ENCODE results near the gene SEL1L3. TPM values are rescaled to one million over a fixed set of nuclear protein-coding genes. Genes with fewer than 3 reads are reported as not detected.

SEL1L3 gene
- total RNA-seq, 1 experiment from 2014 or later, result 15.7 TPM

- Mint-ChIP-seq H3K4me3 (ENCODE audit: unreplicated experiment) (no peak overlapping the region), H3K27me3 (ENCODE audit: insufficient read depth, unreplicated experiment) (no peaks in the 10 kb centered on the region), H3K4me1 (ENCODE audit: low read depth, unreplicated experiment) (peaks cover 10% of the 10 kb centered on the region), H3K27ac (ENCODE audit: unreplicated experiment) (no peak overlapping the region), H3K36me3 (ENCODE audit: insufficient read depth, unreplicated experiment) (no peaks in the 10 kb centered on the region), H3K9me3 (ENCODE audit: unreplicated experiment) (no peaks in the 10 kb centered on the region)
- no TSS peak for BruUV-seq (replicated peaks)
- CTCF ChIA-PET, result no interaction called here
- no peaks in the 10 kb centered on the region for H3K9me3 ChIP-seq
- no peak overlapping the region for H3K4me3 ChIP-seq (ENCODE audit: low read depth, low read length)
- intact Hi-C loops (cut with micrococcal nuclease; ENCODE audit: unreplicated experiment), result no loop called here
- H3K27me3 ChIP-seq (replicated peaks; ENCODE audit: control insufficient read depth, insufficient read depth, low read length), result no peaks in the 10 kb centered on the region
- TF ChIP-seq CTCF (IDR thresholded peaks at IDR 0.05; ENCODE audit: insufficient read depth in 1 of 2, low read depth in 1 of 2, low read length in 1 of 2, severe bottlenecking in 1 of 2, unreplicated experiment in 1 of 2), result no peak
- POLR2A ChIA-PET, result no interaction called here
- DNase-seq, result no peak
- peaks cover 14% of the 10 kb centered on the region for H3K4me1 ChIP-seq
- no peaks in the 10 kb centered on the region for H3K36me3 ChIP-seq (ENCODE audit: control insufficient read depth, insufficient read depth, low read length)
These were observed 44.4 kb downstream of the SEL1L3 start for GRCh38 chr4:25818371-25818871.

GRCh38 chr4:25817059-25817681, 45.6 kb downstream of the SEL1L3 start:
- intact Hi-C loops (cut with micrococcal nuclease; ENCODE audit: unreplicated experiment), result no loop called here
- no peak for DNase-seq
- peaks cover 19% of the 10 kb centered on the region for H3K4me1 ChIP-seq
- H3K9me3 ChIP-seq, result no peaks in the 10 kb centered on the region
- no peak overlapping the region for H3K4me3 ChIP-seq (ENCODE audit: low read depth, low read length)
- no peaks in the 10 kb centered on the region for H3K9me3 Mint-ChIP-seq (ENCODE audit: unreplicated experiment)
- no peak overlapping the region for H3K4me3 Mint-ChIP-seq (ENCODE audit: unreplicated experiment)
- H3K27me3 ChIP-seq (replicated peaks; ENCODE audit: control insufficient read depth, insufficient read depth, low read length), result no peaks in the 10 kb centered on the region
- CTCF ChIA-PET, result no interaction called here
- H3K27ac Mint-ChIP-seq (ENCODE audit: unreplicated experiment), result no peak overlapping the region
- no TSS peak for BruUV-seq (replicated peaks)
- H3K27me3 Mint-ChIP-seq (ENCODE audit: insufficient read depth, unreplicated experiment), result no peaks in the 10 kb centered on the region
- H3K36me3 Mint-ChIP-seq (ENCODE audit: insufficient read depth, unreplicated experiment), result no peaks in the 10 kb centered on the region
- H3K4me1 Mint-ChIP-seq (ENCODE audit: low read depth, unreplicated experiment), result peaks cover 14% of the 10 kb centered on the region
- TF ChIP-seq CTCF (IDR thresholded peaks at IDR 0.05; ENCODE audit: insufficient read depth in 1 of 2, low read depth in 1 of 2, low read length in 1 of 2, severe bottlenecking in 1 of 2, unreplicated experiment in 1 of 2), result no peak
- POLR2A ChIA-PET, result no interaction called here
- H3K36me3 ChIP-seq (ENCODE audit: control insufficient read depth, insufficient read depth, low read length), result no peaks in the 10 kb centered on the region

- intact Hi-C loops (cut with micrococcal nuclease; ENCODE audit: unreplicated experiment), result no loop called here
- Mint-ChIP-seq H3K27me3 (ENCODE audit: insufficient read depth, unreplicated experiment) (no peaks in the 10 kb centered on the region), H3K27ac (ENCODE audit: unreplicated experiment) (no peak overlapping the region), H3K9me3 (ENCODE audit: unreplicated experiment) (no peaks in the 10 kb centered on the region), H3K36me3 (ENCODE audit: insufficient read depth, unreplicated experiment) (no peaks in the 10 kb centered on the region), H3K4me3 (ENCODE audit: unreplicated experiment) (no peak overlapping the region), H3K4me1 (ENCODE audit: low read depth, unreplicated experiment) (peaks cover 18% of the 10 kb centered on the region)
- no peaks in the 10 kb centered on the region for H3K9me3 ChIP-seq
- DNase-seq, result no peak
- no peak for TF ChIP-seq CTCF (IDR thresholded peaks at IDR 0.05; ENCODE audit: insufficient read depth in 1 of 2, low read depth in 1 of 2, low read length in 1 of 2, severe bottlenecking in 1 of 2, unreplicated experiment in 1 of 2)
- no TSS peak for BruUV-seq (replicated peaks)
- H3K27me3 ChIP-seq (replicated peaks; ENCODE audit: control insufficient read depth, insufficient read depth, low read length), result no peaks in the 10 kb centered on the region
- H3K36me3 ChIP-seq (ENCODE audit: control insufficient read depth, insufficient read depth, low read length), result no peaks in the 10 kb centered on the region
- no peak overlapping the region for H3K4me3 ChIP-seq (ENCODE audit: low read depth, low read length)
- ChIA-PET POLR2A (no interaction called here), CTCF (no interaction called here)
- H3K4me1 ChIP-seq, result peaks cover 19% of the 10 kb centered on the region
These were observed 46.2 kb downstream of the SEL1L3 start for GRCh38 chr4:25816591-25817058.
